HCT116 (cell line): ENCODE measurements around the gene BRD2. TPM values are rescaled to one million over a fixed set of nuclear protein-coding genes. Genes with fewer than 3 reads are reported as not detected.

ENCODE experiments used
- ATAC-seq: fragments of 200-7000 bp; cut with Tn5 transposase; 2 replicates; pipeline ENCODE4 v1.9.1; 2020; ENCODE audit warnings: mild to moderate bottlenecking, moderate library complexity
- BruUV-seq: library from RNA; stranded (reverse); fragments of 400-500 nt; replicated peaks from 2 replicates; lab custom pipeline; 2021; lab: Mats Ljungman, UMichigan
- CTCF ChIA-PET: fragments of 300-600 bp; sonication (Branson Sonifier 250); formaldehyde crosslinking; loops from one replicate; lab custom pipeline; 2021; ENCODE audit warnings: antibody characterized with exemption; lab: Charles Lee
- POLR2A ChIA-PET: fragments of 300-600, 350-600 bp; sonication (Branson Sonifier 250); formaldehyde crosslinking; loops from one replicate; lab custom pipeline; 2021; ENCODE audit warnings: antibody characterized with exemption; lab: Charles Lee
- RAD21 ChIA-PET, 2 experiments: fragments of 300-600 bp; sonication (Branson Sonifier 250); formaldehyde crosslinking; loops; one replicate each; lab custom pipeline; 2023; ENCODE audit warnings: low total read pairs in 2 of 2; ENCODE audit not compliant: uncharacterized antibody in 2 of 2, unreplicated experiment in 2 of 2, low non-redundant PET in 1 of 2; lab: Charles Lee
- DNase-seq: peaks from one replicate; pipeline ENCODE4 v3.0.0-alpha.2; 2010; ENCODE audit warnings: low read depth, low spot score
- H2AFZ ChIP-seq: fragments of 200-600 bp; shearing (Covaris generic), sonication (generic); 2 replicates; pipeline ENCODE4 v1.6.1; 2017; ENCODE audit warnings: low read depth, mixed run types, mixed read lengths, antibody characterized with exemption, low read length; ENCODE audit not compliant: poor library complexity, severe bottlenecking
- H3K27ac ChIP-seq: 2 replicates; pipeline ENCODE4 v1.5.1; 2012; ENCODE audit warnings: low read depth, low read length
- H3K27me3 ChIP-seq: fragments of 200-600 bp; sonication (generic); 2 replicates; pipeline ENCODE4 v1.6.1; 2016; ENCODE audit warnings: mixed run types, low read length, mixed read lengths; ENCODE audit not compliant: insufficient read depth
- H3K36me3 ChIP-seq, 2 experiments: fragments of 200-500 bp in 1 of 2; fragments of 200-600 bp in 1 of 2; sonication (Bioruptor generic) in 1 of 2; sonication (generic) in 1 of 2; 2 replicates each; pipeline versions ENCODE4 v1.5.1 to v1.6.1; 2014 to 2016; ENCODE audit warnings: low read length in 2 of 2, inconsistent platforms in 1 of 2, mixed read lengths in 1 of 2, mixed run types in 1 of 2; ENCODE audit not compliant: insufficient read depth in 2 of 2, control insufficient read depth in 1 of 2
- H3K4me1 ChIP-seq, 2 experiments: fragments of 200-600 bp in 1 of 2; sonication (generic) in 1 of 2; 2 replicates each; pipeline versions ENCODE4 v1.5.1 to v1.6.1; 2012 to 2017; ENCODE audit warnings: low read length in 2 of 2, inconsistent platforms in 1 of 2, mild to moderate bottlenecking in 1 of 2, mixed read lengths in 1 of 2, mixed run types in 1 of 2, moderate library complexity in 1 of 2; ENCODE audit not compliant: insufficient read depth in 2 of 2, control insufficient read depth in 1 of 2
- H3K4me2 ChIP-seq: fragments of 200-600 bp; sonication (generic); 2 replicates; pipeline ENCODE4 v1.6.1; 2017; ENCODE audit warnings: mixed run types, low read length, mixed read lengths
- H3K4me3 ChIP-seq, 2 experiments: fragments of 200-600 bp in 1 of 2; sonication (generic) in 1 of 2; replicated peaks in 1 of 2; 2 replicates each; pipeline ENCODE4 v1.5.1; 2011 to 2016; ENCODE audit warnings: low read length in 2 of 2, control low read depth in 1 of 2, low read depth in 1 of 2, mild to moderate bottlenecking in 1 of 2, mixed read lengths in 1 of 2, mixed run types in 1 of 2
- H3K79me2 ChIP-seq: fragments of 200-600 bp; sonication (generic); 2 replicates; pipeline ENCODE4 v1.6.1; 2017; ENCODE audit warnings: mild to moderate bottlenecking, mixed run types, low read length, moderate library complexity, mixed read lengths; ENCODE audit not compliant: insufficient read depth
- H3K9ac ChIP-seq: fragments of 200-600 bp; sonication (generic); 2 replicates; pipeline ENCODE4 v1.6.1; 2016; ENCODE audit warnings: low read length, mixed read lengths
- H3K9me2 ChIP-seq: fragments of 200-600 bp; sonication (generic), shearing (Covaris generic); 2 replicates; pipeline ENCODE4 v1.6.1; 2017; ENCODE audit warnings: mixed run types, mild to moderate bottlenecking, moderate library complexity; ENCODE audit not compliant: insufficient read depth
- H3K9me3 ChIP-seq, 2 experiments: fragments of 200-500 bp in 1 of 2; fragments of 200-600 bp in 1 of 2; sonication (Bioruptor generic) in 1 of 2; sonication (generic) in 1 of 2; 2 replicates each; pipeline ENCODE4 v1.6.1; 2014 to 2017; ENCODE audit warnings: low read length in 2 of 2, mixed read lengths in 2 of 2, inconsistent platforms in 1 of 2, low read depth in 1 of 2, mild to moderate bottlenecking in 1 of 2, mixed run types in 1 of 2, moderate library complexity in 1 of 2; ENCODE audit not compliant: control insufficient read depth in 1 of 2, insufficient read depth in 1 of 2
- H4K20me1 ChIP-seq: fragments of 200-600 bp; sonication (generic), shearing (Covaris generic); 2 replicates; pipeline ENCODE4 v1.6.1; 2017; ENCODE audit warnings: mixed run types, mild to moderate bottlenecking, moderate library complexity; ENCODE audit not compliant: insufficient read depth
- ZFX ChIP-seq: fragments of 450-650 bp; IDR thresholded peaks from 2 replicates; pipeline ENCODE4 v1.6.1; 2017
- intact Hi-C: fragments of 100-400 bp; cut with micrococcal nuclease; formaldehyde crosslinking; loops from 2 replicates; pipeline ENCODE4 v1.10.0; 2022
- total RNA-seq: library from RNA; stranded (reverse); gene quantifications from one replicate; pipeline ENCODE4 v1.2.1, GENCODE V29; 2021; ENCODE audit not compliant: unreplicated experiment
- TF ChIP-seq, protein P1 (sequence below): IDR thresholded peaks from 2 replicates; pipeline ENCODE4 v1.6.1; 2012; ENCODE audit warnings: low read depth

The BRD2 gene
- total RNA-seq, 1 experiment from 2014 or later: 260 TPM

DNA sequence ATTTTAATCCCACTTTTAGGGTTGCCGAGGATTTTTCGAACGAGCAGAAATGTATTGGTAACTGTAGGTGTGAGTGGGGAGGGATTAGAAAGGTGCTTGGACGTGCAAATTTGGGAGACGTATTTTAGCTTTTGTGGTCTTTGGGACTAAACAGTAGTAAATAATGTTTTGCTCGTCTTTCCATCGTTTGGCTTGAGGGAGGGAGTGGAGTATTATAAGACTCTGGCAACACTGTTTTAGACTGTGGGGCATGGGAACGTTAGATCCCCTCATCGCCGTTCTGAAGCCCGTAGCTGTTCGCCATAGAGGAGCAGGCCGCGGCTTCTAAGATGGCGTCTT is 2.8 kb downstream of the BRD2 start:
- TSS peak; percentile 25 for BruUV-seq
- intact Hi-C loops: no loop called here
- H3K79me2 ChIP-seq: peaks cover 84% of the 10 kb centered on the region

More for the DNA sequence above, 2.8 kb downstream of the BRD2 start:
- Histone ChIP-seq H3K9me2 (no peaks in the 10 kb centered on the region), H3K9me3 (no peaks in the 10 kb centered on the region), H3K4me1 (peaks cover 15 to 63% of the 10 kb centered on the region in 2 experiments), H3K9ac (peak overlapping the region; percentile 92), H3K36me3 (peaks cover 27 to 39% of the 10 kb centered on the region in 2 experiments), H3K27ac (peak overlapping the region; percentile 97), H3K4me3 (peak overlapping the region; percentile 82 to 92), H3K27me3 (no peaks in the 10 kb centered on the region), H4K20me1 (peaks cover 37% of the 10 kb centered on the region; the same call in 1 of the 2 replicates), H3K4me2 (peak overlapping the region; percentile 84), H2AFZ (no peak overlapping the region)
- ChIA-PET CTCF (interaction anchor here (0.8 to 7.8 kb wide), 9 partner anchors 13 to 145 kb away, joined by 3 to 73 read pairs (median 13); partner anchors contain the start of genes HLA-DMA and TAP2), POLR2A (interaction anchor here (0.6 to 8.1 kb wide), 45 partner anchors 10 to 1265 kb away, joined by 3 to 227 read pairs (median 4); partner anchors contain the start of genes ATF6B, BAK1, HLA-DMA and HLA-DMB), RAD21 (interaction anchor here in 1 of 2 experiments (0.9 to 1.7 kb wide), 2 partner anchors 13 to 77 kb away, joined by 3 to 4 read pairs; no protein-coding TSS in a partner anchor)
- ATAC-seq: no peak
- TF ChIP-seq, protein P1, sequence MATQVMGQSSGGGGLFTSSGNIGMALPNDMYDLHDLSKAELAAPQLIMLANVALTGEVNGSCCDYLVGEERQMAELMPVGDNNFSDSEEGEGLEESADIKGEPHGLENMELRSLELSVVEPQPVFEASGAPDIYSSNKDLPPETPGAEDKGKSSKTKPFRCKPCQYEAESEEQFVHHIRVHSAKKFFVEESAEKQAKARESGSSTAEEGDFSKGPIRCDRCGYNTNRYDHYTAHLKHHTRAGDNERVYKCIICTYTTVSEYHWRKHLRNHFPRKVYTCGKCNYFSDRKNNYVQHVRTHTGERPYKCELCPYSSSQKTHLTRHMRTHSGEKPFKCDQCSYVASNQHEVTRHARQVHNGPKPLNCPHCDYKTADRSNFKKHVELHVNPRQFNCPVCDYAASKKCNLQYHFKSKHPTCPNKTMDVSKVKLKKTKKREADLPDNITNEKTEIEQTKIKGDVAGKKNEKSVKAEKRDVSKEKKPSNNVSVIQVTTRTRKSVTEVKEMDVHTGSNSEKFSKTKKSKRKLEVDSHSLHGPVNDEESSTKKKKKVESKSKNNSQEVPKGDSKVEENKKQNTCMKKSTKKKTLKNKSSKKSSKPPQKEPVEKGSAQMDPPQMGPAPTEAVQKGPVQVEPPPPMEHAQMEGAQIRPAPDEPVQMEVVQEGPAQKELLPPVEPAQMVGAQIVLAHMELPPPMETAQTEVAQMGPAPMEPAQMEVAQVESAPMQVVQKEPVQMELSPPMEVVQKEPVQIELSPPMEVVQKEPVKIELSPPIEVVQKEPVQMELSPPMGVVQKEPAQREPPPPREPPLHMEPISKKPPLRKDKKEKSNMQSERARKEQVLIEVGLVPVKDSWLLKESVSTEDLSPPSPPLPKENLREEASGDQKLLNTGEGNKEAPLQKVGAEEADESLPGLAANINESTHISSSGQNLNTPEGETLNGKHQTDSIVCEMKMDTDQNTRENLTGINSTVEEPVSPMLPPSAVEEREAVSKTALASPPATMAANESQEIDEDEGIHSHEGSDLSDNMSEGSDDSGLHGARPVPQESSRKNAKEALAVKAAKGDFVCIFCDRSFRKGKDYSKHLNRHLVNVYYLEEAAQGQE: no peak
- peak; percentile 47 for TF ChIP-seq ZFX
- no peak for DNase-seq
